Umbilical cord (tissue), 2 donors: Measurements from ENCODE around the gene HIGD1C. TPM values are rescaled to one million over a fixed set of nuclear protein-coding genes. Genes with fewer than 3 reads are reported as not detected.
"Not testable (repeated sequence)": the region's sequence is repeated elsewhere in the genome, so short reads cannot be mapped to it uniquely, and the experiment has no call there.

Experiments
- DNase-seq: peaks from one replicate; pipeline ENCODE4 v3.0.0-alpha.2; 2015; ENCODE audit warnings: low spot score
- total RNA-seq: library from RNA; depleted of rRNA; stranded (reverse); fragments of >200 nt; gene quantifications from one replicate; pipeline ENCODE4 v1.2.3, GENCODE V29; 2014; ENCODE audit warnings: low replicate concordance; ENCODE audit not compliant: insufficient read depth

HIGD1C gene
- total RNA-seq: not detected

GRCh38 chr12:50952510-50952909, at the start of gene HIGD1C:
HIGD1C (plus strand) TSS chr12:50952544; CDS start chr12:50953999, 1,455 bp downstream.
- no peak for DNase-seq

- not testable (repeated sequence) for DNase-seq
Measured at GRCh38 chr12:50908479-50908878, 43.9 kb upstream of the HIGD1C start.

DNA sequence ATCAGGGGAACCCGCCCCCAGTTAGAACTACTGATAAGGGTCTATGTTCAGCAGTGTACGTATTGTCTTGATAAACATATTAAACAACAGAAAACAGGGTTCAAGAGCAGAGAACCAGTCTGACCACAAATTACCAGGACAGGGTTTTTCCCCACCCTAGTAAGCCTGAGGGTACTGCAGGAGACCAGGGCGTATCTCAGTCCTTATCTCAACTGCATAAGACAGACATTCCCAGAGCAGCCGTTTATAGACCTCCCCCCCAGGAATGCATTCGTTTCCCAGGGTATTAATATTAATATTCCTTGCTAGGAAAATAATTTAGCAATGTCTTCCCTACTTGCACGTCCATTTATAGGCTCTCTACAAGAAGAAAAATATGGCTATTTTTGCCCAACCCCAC, 40.0 kb upstream of the HIGD1C start:
- DNase-seq: not testable (repeated sequence)

DNA sequence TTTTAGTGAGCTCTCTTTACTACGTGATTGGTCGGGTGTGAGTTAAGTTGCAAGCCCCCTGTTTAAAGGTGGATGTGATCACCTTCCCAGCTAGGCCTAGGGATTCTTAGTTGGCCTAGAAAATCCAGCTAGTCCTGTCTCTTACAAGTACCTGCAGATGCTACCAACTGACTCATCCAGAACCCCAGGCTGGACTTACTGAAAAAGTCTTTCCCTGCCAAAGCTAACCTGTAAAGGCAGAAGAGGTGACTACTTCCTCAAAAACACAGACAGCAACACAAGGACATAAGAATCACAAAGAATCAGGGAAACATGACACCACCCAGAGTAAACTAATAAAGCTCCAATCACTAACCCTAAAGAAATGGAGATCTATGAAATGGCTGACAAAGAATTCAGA, 39.1 kb upstream of the HIGD1C start:
- DNase-seq: no peak

DNA sequence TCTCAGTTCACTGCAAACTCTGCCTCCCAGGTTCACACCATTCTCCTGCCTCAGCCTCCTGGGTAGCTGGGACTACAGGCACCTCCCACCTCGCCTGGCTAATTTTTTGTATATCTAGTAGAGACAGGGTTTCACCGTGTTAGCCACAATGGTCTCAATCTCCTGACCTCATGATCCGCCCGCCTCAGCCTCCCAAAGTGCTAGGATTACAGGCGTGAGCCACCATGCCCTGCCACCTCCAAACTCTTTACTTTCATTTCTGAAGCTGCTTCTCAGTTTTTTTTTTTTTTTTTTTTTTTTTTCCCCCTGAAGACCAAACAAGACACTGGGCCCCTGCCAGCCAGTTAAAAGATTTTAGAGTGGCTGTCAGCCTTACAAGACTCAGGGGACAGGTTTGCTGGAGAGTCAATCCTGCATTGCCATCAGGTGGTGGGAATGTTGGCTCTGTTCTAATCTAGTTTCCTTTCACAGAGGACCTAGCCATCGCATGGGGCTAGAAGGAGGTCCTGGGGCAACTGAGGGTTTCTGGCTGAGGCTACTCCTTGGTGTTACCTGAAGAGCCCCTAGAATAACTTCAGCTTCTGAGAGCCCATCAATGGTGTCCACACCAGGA, 37.4 kb upstream of the HIGD1C start:
- no peak for DNase-seq

- no peak for DNase-seq
Measured at GRCh38 chr12:50916292-50916691, 36.1 kb upstream of the HIGD1C start.

- DNase-seq: peak; percentile 52
Measured at GRCh38 chr12:50918584-50919316, 33.6 kb upstream of the HIGD1C start.

DNA sequence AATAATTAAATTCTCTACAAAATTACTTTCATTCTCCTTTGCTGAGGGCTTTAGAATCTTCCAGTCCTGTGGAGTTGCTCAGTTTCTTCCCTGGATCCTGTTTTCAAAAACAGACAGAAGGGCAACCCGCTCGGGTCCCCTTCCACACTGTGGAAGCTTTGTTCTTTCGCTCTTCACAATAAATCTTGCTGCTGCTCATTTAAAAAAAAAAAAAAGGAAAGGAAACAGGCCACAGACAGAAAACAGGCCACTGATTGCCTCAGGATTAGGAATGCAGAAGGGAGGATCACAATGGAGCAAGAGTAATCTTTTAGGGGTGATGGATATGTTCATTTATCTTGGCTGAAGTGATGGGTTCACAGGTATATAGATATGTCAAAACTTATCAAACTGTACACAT, 29.5 kb upstream of the HIGD1C start:
- DNase-seq: peak; percentile 88

DNA sequence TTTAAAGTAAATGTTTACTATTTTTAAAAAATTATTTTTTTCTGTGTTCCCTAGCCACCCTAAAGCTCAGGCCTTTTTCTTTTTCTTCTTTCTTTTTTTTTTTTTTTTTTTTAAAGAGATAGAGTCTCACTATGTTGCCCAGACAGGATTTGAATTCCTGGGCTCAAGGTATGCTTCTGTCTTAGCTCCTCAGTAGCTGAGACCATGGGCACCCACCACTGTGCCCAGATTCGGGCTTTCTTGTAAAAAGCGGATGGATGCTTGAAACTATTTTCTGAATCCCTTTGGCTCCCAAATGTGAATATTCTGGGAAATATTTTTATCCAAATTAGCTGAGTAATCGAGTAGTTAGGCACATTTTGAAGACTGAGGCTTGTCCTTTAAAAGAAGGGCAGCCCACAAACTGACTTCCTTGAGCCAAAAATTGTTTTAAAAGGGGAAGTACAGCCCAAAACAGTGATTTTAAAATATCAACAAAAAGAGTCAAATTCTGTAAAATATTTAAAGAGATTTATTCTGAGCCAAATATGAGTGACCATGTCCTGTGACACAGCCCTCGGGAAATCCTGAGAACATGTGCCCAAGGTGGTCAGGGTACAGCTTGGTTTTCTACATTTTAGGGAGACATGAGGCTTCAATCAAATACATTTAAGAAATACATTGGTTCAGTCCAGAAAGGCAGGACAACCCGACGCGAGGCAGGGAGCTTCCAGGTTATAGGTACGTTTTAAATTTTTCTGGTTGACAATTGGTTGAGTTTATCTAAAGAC, 28.8 kb upstream of the HIGD1C start:
- DNase-seq: peak; percentile 33

GRCh38 chr12:50924131-50924438, 28.3 kb upstream of the HIGD1C start:
- DNase-seq: no peak

DNA sequence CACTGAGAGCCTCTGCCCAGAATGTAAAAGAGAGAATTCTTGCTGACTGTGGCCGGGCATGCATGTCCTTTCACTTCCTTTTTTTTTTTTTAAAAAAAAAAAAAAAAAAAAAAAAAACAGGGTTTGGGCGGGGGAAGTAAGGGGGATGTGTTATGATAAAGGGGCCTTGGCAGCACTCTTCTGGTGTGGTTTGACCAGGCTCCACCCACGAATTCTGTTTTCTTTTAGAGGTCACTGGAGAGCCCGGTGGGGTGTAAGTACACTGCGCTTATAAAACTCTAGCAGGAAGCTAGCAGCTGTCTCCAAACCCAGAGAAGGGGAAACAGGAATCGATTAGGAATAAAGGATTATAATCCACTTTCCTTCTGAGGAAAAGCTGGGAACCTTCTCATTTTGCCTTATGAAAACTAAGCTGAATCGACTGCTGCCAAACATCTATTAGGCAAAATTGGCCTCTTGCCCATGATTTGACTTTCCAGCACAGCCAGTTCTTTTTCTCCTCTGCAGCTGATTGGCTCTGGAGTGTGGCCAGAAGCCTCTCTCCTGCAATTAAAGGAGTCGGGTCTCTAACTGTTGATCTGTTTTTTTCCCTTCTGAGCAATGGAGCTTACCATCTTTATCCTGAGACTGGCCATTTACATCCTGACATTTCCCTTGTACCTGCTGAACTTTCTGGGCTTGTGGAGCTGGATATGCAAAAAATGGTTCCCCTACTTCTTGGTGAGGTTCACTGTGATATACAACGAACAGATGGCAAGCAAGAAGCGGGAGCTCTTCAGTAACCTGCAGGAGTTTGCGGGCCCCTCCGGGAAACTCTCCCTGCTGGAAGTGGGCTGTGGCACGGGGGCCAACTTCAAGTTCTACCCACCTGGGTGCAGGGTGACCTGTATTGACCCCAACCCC, 27.7 kb upstream of the HIGD1C start:
- peak; percentile 97 for DNase-seq

GRCh38 chr12:50925342-50925651, 27.0 kb upstream of the HIGD1C start:
- DNase-seq: peak; percentile 15

DNA sequence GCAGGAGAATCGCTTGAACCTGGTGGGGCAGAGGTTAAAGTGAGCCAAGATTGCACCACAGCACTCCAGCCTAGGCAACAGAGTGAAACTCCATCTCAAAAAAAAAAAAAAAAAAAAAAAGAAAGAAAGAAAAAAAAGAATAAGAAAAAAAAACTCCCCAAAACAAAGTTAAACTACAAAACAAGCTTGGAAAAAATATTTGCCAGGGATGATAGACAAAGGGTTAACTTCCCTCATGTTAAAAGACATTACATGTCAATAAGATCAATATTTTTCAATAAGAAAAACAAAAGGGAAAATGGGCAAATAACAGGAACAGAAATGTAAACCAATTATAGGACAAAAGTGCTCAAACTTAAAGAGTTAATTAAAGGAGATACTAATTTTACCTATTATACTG, 26.4 kb upstream of the HIGD1C start:
- DNase-seq: no peak

- DNase-seq: no peak
Measured at GRCh38 chr12:50926415-50926814, 25.9 kb upstream of the HIGD1C start.

GRCh38 chr12:50926932-50927331, 25.4 kb upstream of the HIGD1C start:
- not testable (repeated sequence) for DNase-seq

DNA sequence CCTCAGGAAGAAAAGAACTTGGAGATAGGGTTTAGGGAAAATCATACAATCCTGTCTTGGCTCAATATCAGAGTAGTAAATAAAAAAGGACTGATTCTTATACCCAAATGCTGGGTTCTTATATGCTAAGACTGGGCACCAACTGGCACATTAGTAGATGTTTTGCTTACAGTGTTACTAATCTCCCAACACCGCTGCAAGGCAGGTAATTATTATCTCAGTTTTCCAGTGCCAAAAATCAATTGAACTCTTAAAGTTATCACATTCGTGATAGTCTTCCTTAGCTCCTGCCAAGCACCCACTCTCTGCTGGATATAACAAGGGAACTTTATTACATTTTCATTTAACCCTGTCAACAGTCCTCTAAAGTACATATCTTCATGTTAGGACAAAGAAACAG, 25.0 kb upstream of the HIGD1C start:
- DNase-seq: no peak

GRCh38 chr12:50927766-50928224, 24.5 kb upstream of the HIGD1C start:
- no peak for DNase-seq

DNA sequence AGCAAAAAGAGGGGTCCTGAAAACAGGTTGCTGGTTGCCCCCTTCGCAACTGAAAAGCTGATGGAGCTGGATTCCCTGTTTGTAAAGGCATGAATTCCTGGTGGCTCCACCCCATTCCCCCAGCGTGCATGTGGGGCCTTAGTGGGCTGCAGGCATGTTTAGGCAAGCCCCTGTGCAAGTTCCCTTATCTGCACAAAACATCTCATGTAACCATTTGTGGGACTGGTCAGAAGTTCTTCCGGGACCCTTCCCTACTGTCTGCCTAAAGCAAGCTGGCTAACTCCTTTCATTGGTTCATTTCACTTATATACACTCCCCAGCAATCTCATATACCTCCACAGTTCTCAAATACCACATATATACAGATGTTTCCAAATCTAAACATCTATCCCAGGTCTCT, 24.0 kb upstream of the HIGD1C start:
- DNase-seq: peak; percentile 66

DNA sequence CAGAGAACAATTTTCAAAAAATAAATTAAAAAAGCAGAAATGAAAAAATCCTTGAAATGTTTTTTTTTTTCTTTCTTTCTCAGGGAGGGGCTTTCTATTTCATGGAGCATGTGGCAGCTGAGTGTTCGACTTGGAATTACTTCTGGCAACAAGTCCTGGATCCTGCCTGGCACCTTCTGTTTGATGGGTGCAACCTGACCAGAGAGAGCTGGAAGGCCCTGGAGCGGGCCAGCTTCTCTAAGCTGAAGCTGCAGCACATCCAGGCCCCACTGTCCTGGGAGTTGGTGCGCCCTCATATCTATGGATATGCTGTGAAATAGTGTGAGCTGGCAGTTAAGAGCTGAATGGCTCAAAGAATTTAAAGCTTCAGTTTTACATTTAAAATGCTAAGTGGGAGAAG, 22.5 kb upstream of the HIGD1C start:
- DNase-seq: no peak

DNA sequence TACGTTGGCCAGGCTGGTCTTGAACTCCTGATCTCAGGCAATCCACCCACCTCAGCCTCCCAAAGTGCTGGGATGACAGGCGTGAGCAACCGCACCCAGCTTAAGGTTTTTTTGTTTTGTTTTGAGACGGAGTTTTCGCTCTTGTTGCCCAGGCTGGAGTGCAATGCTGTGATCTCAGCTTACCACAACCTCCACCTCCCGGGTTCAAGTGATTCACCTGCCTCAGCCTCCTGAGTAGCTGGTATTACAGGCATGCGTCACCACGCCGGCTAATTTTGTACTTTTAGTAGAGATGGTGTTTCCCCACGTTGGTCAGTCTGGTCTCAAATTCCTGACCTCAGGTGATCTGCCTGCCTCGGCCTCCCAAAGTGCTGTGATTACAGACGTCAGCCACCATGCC, 21.9 kb upstream of the HIGD1C start:
- not testable (repeated sequence) for DNase-seq

GRCh38 chr12:50932787-50933280, 19.5 kb upstream of the HIGD1C start:
- DNase-seq: no peak
